Activated CD8-positive, alpha-beta T cell treated with anti-CD3 and anti-CD28 coated beads for 36 hours (primary cell): ENCODE measurements around the gene PJA2. TPM values are rescaled to one million over a fixed set of nuclear protein-coding genes. Genes with fewer than 3 reads are reported as not detected.

ENCODE experiments used
- ATAC-seq: fragments of 200-7000 bp; cut with Tn5 transposase; one replicate; pipeline ENCODE4 v1.10.0; 2021; ENCODE audit warnings: mild to moderate bottlenecking, moderate library complexity
- CTCF ChIA-PET: fragments of 350-600 bp; sonication (Branson Sonifier 250); formaldehyde crosslinking; loops from one replicate; lab custom pipeline; 2021; ENCODE audit warnings: antibody characterized with exemption; lab: Charles Lee
- POLR2A ChIA-PET: fragments of 350-600 bp; sonication (Branson Sonifier 250); formaldehyde crosslinking; loops from one replicate; lab custom pipeline; 2021; ENCODE audit warnings: antibody characterized with exemption; lab: Charles Lee
- DNase-seq: peaks from one replicate; pipeline ENCODE4 v3.0.0-alpha.2; 2020
- H3K27ac Mint-ChIP-seq: one replicate; pipeline ENCODE4 v1.8.0; 2021; ENCODE audit warnings: mild to moderate bottlenecking, mixed read lengths
- H3K27me3 Mint-ChIP-seq: one replicate; pipeline ENCODE4 v1.8.0; 2021; ENCODE audit warnings: mixed read lengths
- H3K36me3 Mint-ChIP-seq: one replicate; pipeline ENCODE4 v1.8.0; 2021; ENCODE audit warnings: low read depth, mixed read lengths
- H3K4me1 Mint-ChIP-seq: one replicate; pipeline ENCODE4 v1.8.0; 2021; ENCODE audit warnings: low read depth, mixed read lengths
- H3K4me3 Mint-ChIP-seq: one replicate; pipeline ENCODE4 v1.8.0; 2021; ENCODE audit warnings: mild to moderate bottlenecking, moderate library complexity, mixed read lengths
- H3K9me3 Mint-ChIP-seq: one replicate; pipeline ENCODE4 v1.8.0; 2021; ENCODE audit warnings: mixed read lengths
- intact Hi-C: fragments of 100-400 bp; cut with micrococcal nuclease; formaldehyde crosslinking; loops from one replicate; pipeline ENCODE4 v1.10.0; 2022
- total RNA-seq, 2 experiments: library from RNA; stranded (reverse); gene quantifications; one replicate each; pipeline ENCODE4 v1.2.3, GENCODE V29; 2021
- TF ChIP-seq, protein P1 (sequence below): fragments of 200-600 bp; IDR thresholded peaks from one replicate; pipeline ENCODE4 v1.8.0; 2022; ENCODE audit warnings: antibody characterized with exemption, mild to moderate bottlenecking

Gene PJA2
- total RNA-seq, 2 experiments from 2014 or later = 65.2 to 67.4 TPM

DNA sequence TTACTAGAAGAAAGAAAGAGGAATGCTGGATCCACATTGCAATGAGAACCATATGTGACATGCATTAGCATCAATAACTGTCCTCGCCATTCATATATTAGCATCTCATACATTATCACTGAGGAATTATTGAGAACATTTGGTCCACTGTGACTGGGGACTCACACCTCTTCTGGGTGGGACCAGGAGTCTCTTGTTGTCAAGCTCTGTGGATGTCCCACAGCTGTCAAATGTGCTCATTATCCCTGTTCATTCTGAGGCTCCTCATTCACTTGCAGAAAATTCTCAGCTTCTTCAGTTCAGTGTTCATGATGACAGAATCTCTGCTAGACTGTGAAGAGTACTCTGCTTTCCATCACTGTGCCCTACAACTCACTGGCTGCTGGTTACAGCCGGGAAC lies 109.4 kb downstream of the PJA2 start:
- POLR2A ChIA-PET = interaction anchor here (0.5 kb wide), 1 partner anchor 1300 kb away, joined by 3 read pairs; no protein-coding TSS in a partner anchor
- no peak overlapping the region for H3K4me3 Mint-ChIP-seq
- no peak for ATAC-seq
- no peaks in the 10 kb centered on the region for H3K4me1 Mint-ChIP-seq
- no peaks in the 10 kb centered on the region for H3K36me3 Mint-ChIP-seq
- DNase-seq = no peak
- H3K27ac Mint-ChIP-seq = no peak overlapping the region
- no peaks in the 10 kb centered on the region for H3K27me3 Mint-ChIP-seq
- no peaks in the 10 kb centered on the region for H3K9me3 Mint-ChIP-seq
- intact Hi-C loops = no loop called here
- TF ChIP-seq, protein P1, sequence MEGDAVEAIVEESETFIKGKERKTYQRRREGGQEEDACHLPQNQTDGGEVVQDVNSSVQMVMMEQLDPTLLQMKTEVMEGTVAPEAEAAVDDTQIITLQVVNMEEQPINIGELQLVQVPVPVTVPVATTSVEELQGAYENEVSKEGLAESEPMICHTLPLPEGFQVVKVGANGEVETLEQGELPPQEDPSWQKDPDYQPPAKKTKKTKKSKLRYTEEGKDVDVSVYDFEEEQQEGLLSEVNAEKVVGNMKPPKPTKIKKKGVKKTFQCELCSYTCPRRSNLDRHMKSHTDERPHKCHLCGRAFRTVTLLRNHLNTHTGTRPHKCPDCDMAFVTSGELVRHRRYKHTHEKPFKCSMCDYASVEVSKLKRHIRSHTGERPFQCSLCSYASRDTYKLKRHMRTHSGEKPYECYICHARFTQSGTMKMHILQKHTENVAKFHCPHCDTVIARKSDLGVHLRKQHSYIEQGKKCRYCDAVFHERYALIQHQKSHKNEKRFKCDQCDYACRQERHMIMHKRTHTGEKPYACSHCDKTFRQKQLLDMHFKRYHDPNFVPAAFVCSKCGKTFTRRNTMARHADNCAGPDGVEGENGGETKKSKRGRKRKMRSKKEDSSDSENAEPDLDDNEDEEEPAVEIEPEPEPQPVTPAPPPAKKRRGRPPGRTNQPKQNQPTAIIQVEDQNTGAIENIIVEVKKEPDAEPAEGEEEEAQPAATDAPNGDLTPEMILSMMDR = no peak
- CTCF ChIA-PET = no interaction called here

DNA sequence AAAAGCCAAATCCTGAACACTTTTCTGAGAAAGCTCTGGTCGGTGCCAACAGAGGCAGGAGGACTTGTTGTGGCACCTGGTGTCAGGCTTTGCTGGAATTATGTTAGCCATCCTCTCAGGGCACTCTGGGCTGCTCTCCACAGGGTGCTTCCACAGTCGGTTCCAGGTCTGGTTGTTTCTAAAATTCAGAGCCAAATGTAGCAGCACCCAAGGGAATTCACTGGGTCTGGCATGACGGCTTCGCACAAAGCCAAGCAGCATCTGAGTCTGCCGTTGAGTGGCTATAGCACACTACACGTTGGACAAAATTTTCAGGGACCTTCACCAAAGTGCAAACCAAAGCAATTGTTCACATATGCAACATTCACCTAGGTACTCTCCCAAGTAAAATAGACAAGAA lies 110.2 kb downstream of the PJA2 start:
- ChIA-PET CTCF (no interaction called here), POLR2A (no interaction called here)
- Mint-ChIP-seq H3K4me3 (no peak overlapping the region), H3K27me3 (no peaks in the 10 kb centered on the region), H3K36me3 (no peaks in the 10 kb centered on the region), H3K9me3 (peaks cover 3% of the 10 kb centered on the region), H3K27ac (no peak overlapping the region), H3K4me1 (no peaks in the 10 kb centered on the region)
- DNase-seq (no peak), ATAC-seq (no peak)
- TF ChIP-seq, protein P1 = no peak
- intact Hi-C loops = no loop called here

DNA sequence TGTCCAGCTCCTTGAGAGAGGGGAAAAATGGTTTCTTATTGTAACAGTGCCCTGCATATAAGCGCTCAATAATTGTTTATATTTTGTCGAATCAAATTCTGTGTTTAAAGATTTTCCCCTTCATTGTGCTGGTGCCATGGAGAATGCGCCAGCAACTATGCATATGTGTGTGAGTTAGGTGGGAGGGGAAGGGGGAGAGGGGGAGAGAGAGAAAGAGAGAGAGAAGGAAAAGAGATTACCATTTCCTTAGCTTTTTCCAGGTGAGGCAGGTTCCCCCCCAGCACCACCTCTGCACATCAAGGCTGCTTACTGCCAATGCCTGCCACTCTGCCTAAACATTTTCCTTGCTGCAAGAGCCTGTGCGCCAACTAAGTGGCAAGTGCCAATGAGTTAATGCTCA lies 111.0 kb downstream of the PJA2 start:
- DNase-seq (no peak), ATAC-seq (no peak)
- Mint-ChIP-seq H3K4me3 (no peak overlapping the region), H3K9me3 (peaks cover 3% of the 10 kb centered on the region), H3K27me3 (no peaks in the 10 kb centered on the region), H3K27ac (no peak overlapping the region), H3K36me3 (no peaks in the 10 kb centered on the region), H3K4me1 (no peaks in the 10 kb centered on the region)
- intact Hi-C loops = no loop called here
- CTCF ChIA-PET = no interaction called here
- TF ChIP-seq, protein P1 = no peak
- POLR2A ChIA-PET = no interaction called here

DNA sequence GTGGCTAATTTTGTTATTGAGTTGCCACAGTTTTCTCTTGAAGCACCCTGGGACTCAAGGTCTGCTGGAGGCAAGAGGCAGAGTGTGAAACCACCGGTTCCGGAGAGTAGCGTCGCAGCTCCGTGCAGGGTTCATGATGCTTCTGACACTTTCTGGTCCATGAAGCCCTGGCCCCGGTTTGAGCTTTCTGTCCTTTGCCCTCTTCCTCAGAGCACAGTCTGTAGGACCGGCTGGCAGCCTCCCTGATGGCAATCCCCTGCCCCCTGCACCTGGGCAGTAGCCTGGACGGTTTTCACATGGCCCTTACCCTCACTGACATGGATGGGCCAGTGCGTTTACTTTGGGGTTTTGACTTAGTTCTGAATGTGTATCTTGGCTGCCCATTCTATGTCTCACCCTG lies 111.9 kb downstream of the PJA2 start:
- H3K36me3 Mint-ChIP-seq = peaks cover 7% of the 10 kb centered on the region
- H3K27ac Mint-ChIP-seq = no peak overlapping the region
- H3K27me3 Mint-ChIP-seq = no peaks in the 10 kb centered on the region
- H3K9me3 Mint-ChIP-seq = peaks cover 3% of the 10 kb centered on the region
- no peak for ATAC-seq
- TF ChIP-seq, protein P1 = no peak
- no peak overlapping the region for H3K4me3 Mint-ChIP-seq
- DNase-seq = no peak
- intact Hi-C loops = no loop called here
- ChIA-PET CTCF (no interaction called here), POLR2A (no interaction called here)
- H3K4me1 Mint-ChIP-seq = no peaks in the 10 kb centered on the region

DNA sequence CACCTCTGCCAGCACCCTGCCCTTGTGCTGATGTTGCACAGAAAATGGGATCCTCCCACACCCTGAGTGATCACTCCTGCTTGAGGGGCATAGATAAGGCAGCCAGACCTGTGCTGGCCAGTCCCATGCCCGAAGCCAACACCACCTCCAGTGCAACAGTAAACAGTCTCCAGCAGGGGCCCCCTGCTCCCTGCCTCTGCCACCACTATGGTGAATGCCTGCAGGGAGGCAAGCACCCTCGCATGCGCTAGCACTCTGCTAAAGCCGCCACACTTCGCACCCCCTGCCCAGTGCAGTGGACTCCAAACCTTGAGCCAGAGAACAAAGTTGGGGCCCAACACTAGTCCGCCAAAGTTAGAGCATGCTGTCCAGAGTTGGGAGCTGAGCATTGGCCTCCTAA lies 118.7 kb downstream of the PJA2 start:
- no peak overlapping the region for H3K4me3 Mint-ChIP-seq
- intact Hi-C loops = no loop called here

More for the DNA sequence above, 118.7 kb downstream of the PJA2 start:
- Mint-ChIP-seq H3K9me3 (peaks cover 23% of the 10 kb centered on the region), H3K27ac (no peak overlapping the region), H3K27me3 (no peaks in the 10 kb centered on the region), H3K4me1 (no peaks in the 10 kb centered on the region), H3K36me3 (peaks cover 21% of the 10 kb centered on the region)
- TF ChIP-seq, protein P1 = no peak
- POLR2A ChIA-PET = no interaction called here
- DNase-seq (no peak), ATAC-seq (no peak)
- CTCF ChIA-PET = no interaction called here
